H9 (cell line): ENCODE measurements around the gene THUMPD1. TPM values are rescaled to one million over a fixed set of nuclear protein-coding genes. Genes with fewer than 3 reads are reported as not detected.

ENCODE experiments used
- DNase-seq: peaks from one replicate; pipeline ENCODE4 v3.0.0-alpha.2; 2017
- H2AFZ ChIP-seq: one replicate; pipeline ENCODE4 v1.6.1; 2013; ENCODE audit warnings: mild to moderate bottlenecking, low read length, control low read depth, moderate library complexity
- H2AK5ac ChIP-seq: 2 replicates; pipeline ENCODE4 v1.6.1; 2013; ENCODE audit warnings: low read length, control low read depth, mixed read lengths; ENCODE audit not compliant: insufficient read length
- H2BK120ac ChIP-seq: one replicate; pipeline ENCODE4 v1.6.1; 2013; ENCODE audit warnings: low read depth, mild to moderate bottlenecking, low read length, control low read depth, inconsistent platforms; ENCODE audit not compliant: poor library complexity, severe bottlenecking
- H2BK12ac ChIP-seq: 2 replicates; pipeline ENCODE4 v1.6.1; 2013; ENCODE audit warnings: low read length, control low read depth, mixed read lengths, low read depth; ENCODE audit not compliant: insufficient read length
- H2BK15ac ChIP-seq: 2 replicates; pipeline ENCODE4 v1.6.1; 2013; ENCODE audit warnings: low read depth, low read length, control low read depth
- H2BK20ac ChIP-seq: one replicate; pipeline ENCODE4 v1.6.1; 2013; ENCODE audit warnings: low read depth, mild to moderate bottlenecking, low read length, control low read depth, inconsistent platforms; ENCODE audit not compliant: poor library complexity, severe bottlenecking
- H2BK5ac ChIP-seq: 2 replicates; pipeline ENCODE4 v1.6.1; 2013; ENCODE audit warnings: low read length, control low read depth, mixed read lengths; ENCODE audit not compliant: insufficient read length
- H3K14ac ChIP-seq: 2 replicates; pipeline ENCODE4 v1.6.1; 2013; ENCODE audit warnings: low read length, control low read depth; ENCODE audit not compliant: insufficient read depth
- H3K18ac ChIP-seq: 2 replicates; pipeline ENCODE4 v1.6.1; 2013; ENCODE audit warnings: low read depth, mild to moderate bottlenecking, mixed read lengths, low read length, control low read depth; ENCODE audit not compliant: insufficient read length
- H3K23ac ChIP-seq: 2 replicates; pipeline ENCODE4 v1.6.1; 2013; ENCODE audit warnings: low read length, control low read depth, mixed read lengths, low read depth; ENCODE audit not compliant: insufficient read length
- H3K23me2 ChIP-seq: 2 replicates; pipeline ENCODE4 v1.6.1; 2013; ENCODE audit warnings: low read depth, mild to moderate bottlenecking, mixed read lengths, low read length, control low read depth; ENCODE audit not compliant: insufficient read length, poor library complexity, severe bottlenecking
- H3K27ac ChIP-seq: 2 replicates; pipeline ENCODE4 v1.5.1; 2013; ENCODE audit warnings: low read length, control low read depth, mixed read lengths, low read depth; ENCODE audit not compliant: insufficient read length
- H3K27me3 ChIP-seq: 2 replicates; pipeline ENCODE4 v1.6.1; 2013; ENCODE audit warnings: low read length, control low read depth, inconsistent platforms; ENCODE audit not compliant: insufficient read depth
- H3K4ac ChIP-seq: 2 replicates; pipeline ENCODE4 v1.6.1; 2013; ENCODE audit warnings: low read depth, mild to moderate bottlenecking, control low read depth, inconsistent platforms, low read length, moderate library complexity
- H3K4me1 ChIP-seq: 2 replicates; pipeline ENCODE4 v1.6.1; 2013; ENCODE audit warnings: low read length, control low read depth, inconsistent platforms; ENCODE audit not compliant: insufficient read depth
- H3K4me2 ChIP-seq: 2 replicates; pipeline ENCODE4 v1.6.1; 2013; ENCODE audit warnings: low read length, control low read depth, mixed read lengths; ENCODE audit not compliant: insufficient read length, insufficient read depth
- H3K56ac ChIP-seq: 2 replicates; pipeline ENCODE4 v1.6.1; 2013; ENCODE audit warnings: low read depth, mild to moderate bottlenecking, mixed read lengths, low read length, control low read depth; ENCODE audit not compliant: insufficient read length
- H3K79me1 ChIP-seq: 2 replicates; pipeline ENCODE4 v1.6.1; 2013; ENCODE audit warnings: low read depth, mild to moderate bottlenecking, moderate library complexity, low read length, control low read depth, inconsistent platforms; ENCODE audit not compliant: insufficient read depth, poor library complexity, severe bottlenecking
- H3K79me2 ChIP-seq: 2 replicates; pipeline ENCODE4 v1.6.1; 2013; ENCODE audit warnings: low read length, control low read depth, inconsistent platforms; ENCODE audit not compliant: insufficient read depth
- H3K9ac ChIP-seq: 2 replicates; pipeline ENCODE4 v1.6.1; 2013; ENCODE audit warnings: low read length, control low read depth, mixed read lengths; ENCODE audit not compliant: insufficient read length; ENCODE audit errors: extremely low read depth
- H3K9me3 ChIP-seq: one replicate; pipeline ENCODE4 v1.6.1; 2013; ENCODE audit warnings: low read depth, low read length, inconsistent platforms; ENCODE audit not compliant: control insufficient read depth
- H3T11ph ChIP-seq: one replicate; pipeline ENCODE4 v1.6.1; 2013; ENCODE audit warnings: mild to moderate bottlenecking, low read length, control low read depth, inconsistent platforms
- H4K20me1 ChIP-seq: one replicate; pipeline ENCODE4 v1.6.1; 2013; ENCODE audit not compliant: control insufficient read depth, insufficient read length, insufficient read depth
- H4K5ac ChIP-seq: 2 replicates; pipeline ENCODE4 v1.6.1; 2013; ENCODE audit warnings: low read depth, mild to moderate bottlenecking, mixed read lengths, low read length, control low read depth; ENCODE audit not compliant: insufficient read length
- H4K8ac ChIP-seq: replicated peaks from 2 replicates; pipeline ENCODE4 v1.6.1; 2013; ENCODE audit warnings: low read length, control low read depth, mixed read lengths, low read depth; ENCODE audit not compliant: insufficient read length
- H4K91ac ChIP-seq: 2 replicates; pipeline ENCODE4 v1.6.1; 2013; ENCODE audit warnings: low read depth, mild to moderate bottlenecking, moderate library complexity, mixed read lengths, low read length, control low read depth; ENCODE audit not compliant: insufficient read length
- H3K27ac Mint-ChIP-seq, 3 experiments: 2 replicates in 2 of 3; 3 replicates in 1 of 3; pipeline ENCODE4 v1.8.0; 2020 to 2021; ENCODE audit warnings: mixed read lengths in 3 of 3, mild to moderate bottlenecking in 1 of 3, moderate library complexity in 1 of 3
- H3K27me3 Mint-ChIP-seq: 2 replicates; pipeline ENCODE4 v1.8.0; 2021; ENCODE audit warnings: low read depth, mild to moderate bottlenecking, moderate library complexity, mixed read lengths
- H3K36me3 Mint-ChIP-seq, 3 experiments: 2 replicates in 2 of 3; 3 replicates in 1 of 3; pipeline ENCODE4 v1.8.0; 2020 to 2021; ENCODE audit warnings: low read depth in 3 of 3, mixed read lengths in 3 of 3; ENCODE audit not compliant: insufficient read depth in 1 of 3
- H3K4me1 Mint-ChIP-seq, 2 experiments: 2 replicates each; pipeline ENCODE4 v1.8.0; 2020; ENCODE audit warnings: mixed read lengths in 2 of 2
- H3K4me3 Mint-ChIP-seq, 2 experiments: 2 replicates in 1 of 2; 3 replicates in 1 of 2; pipeline ENCODE4 v1.8.0; 2020 to 2021; ENCODE audit warnings: mild to moderate bottlenecking in 2 of 2, mixed read lengths in 2 of 2, moderate library complexity in 1 of 2
- H3K9me3 Mint-ChIP-seq, 2 experiments: 2 replicates in 1 of 2; 3 replicates in 1 of 2; pipeline ENCODE4 v1.8.0; 2020; ENCODE audit warnings: mild to moderate bottlenecking in 2 of 2, mixed read lengths in 2 of 2, moderate library complexity in 1 of 2
- CTCF ChIP-seq: fragments of 200-600 bp; sonication (generic); conservative IDR thresholded peaks from 3 replicates; pipeline ENCODE4 v1.8.0; 2021; ENCODE audit warnings: antibody characterized with exemption, mild to moderate bottlenecking
- total RNA-seq: library from RNA; stranded (reverse); gene quantifications from 2 replicates; pipeline ENCODE4 v1.2.1, GENCODE V29; 2021

THUMPD1 gene
- total RNA-seq, 1 experiment from 2014 or later, result 51.3 TPM

DNA sequence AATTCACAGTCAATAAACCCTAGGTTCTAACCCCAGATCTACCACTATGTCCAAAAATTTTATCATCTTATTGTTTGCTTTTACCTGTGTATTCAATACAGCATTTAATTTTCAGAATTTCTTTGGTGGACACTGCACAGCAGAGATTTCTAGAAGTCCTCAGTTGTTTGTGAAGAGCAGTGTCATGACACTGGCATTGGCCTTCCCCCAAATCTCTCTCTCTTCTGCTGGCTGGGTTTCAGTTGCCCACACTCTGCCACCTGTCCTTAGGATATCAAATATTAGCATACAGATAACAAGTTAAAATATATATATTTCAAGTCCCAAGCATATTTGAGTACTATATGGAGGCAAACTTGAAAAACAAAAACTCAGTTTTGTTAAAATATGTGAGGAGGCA lies 2.0 kb upstream of the THUMPD1 start:
- H3K56ac ChIP-seq, result no peak overlapping the region
- no peaks in the 10 kb centered on the region for H3K27me3 ChIP-seq
- H3K4me1 ChIP-seq, result no peaks in the 10 kb centered on the region; the same call in 1 of the 2 replicates
- H2AFZ ChIP-seq, result no peak overlapping the region
- H3K18ac ChIP-seq, result no peak overlapping the region
- no peak for DNase-seq
- no peak overlapping the region for H3K23ac ChIP-seq
- Mint-ChIP-seq H3K4me1 (peaks cover 7 to 8% of the 10 kb centered on the region in 2 experiments), H3K27me3 (peaks cover 4% of the 10 kb centered on the region; the same call in 1 of the 2 replicates), H3K36me3 (peaks cover 3 to 16% (median 10%) of the 10 kb centered on the region in 3 experiments; a peak in 5 of 7 replicates), H3K27ac (no peak overlapping the region), H3K9me3 (peaks cover 25 to 29% of the 10 kb centered on the region in 2 experiments), H3K4me3 (no peak overlapping the region)
- H2BK20ac ChIP-seq, result no peak overlapping the region
- no peak overlapping the region for H3K4me2 ChIP-seq
- H3K14ac ChIP-seq, result no peak overlapping the region
- no peaks in the 10 kb centered on the region for H4K20me1 ChIP-seq
- no peak overlapping the region for H4K91ac ChIP-seq
- no peak overlapping the region for H2BK5ac ChIP-seq
- TF ChIP-seq CTCF, result no peak
- H2BK120ac ChIP-seq, result no peak overlapping the region
- H2AK5ac ChIP-seq, result no peak overlapping the region
- no peak overlapping the region for H3K4ac ChIP-seq
- H3T11ph ChIP-seq, result no peak overlapping the region
- H4K5ac ChIP-seq, result no peak overlapping the region
- no peaks in the 10 kb centered on the region for H3K79me1 ChIP-seq
- H2BK12ac ChIP-seq, result no peak overlapping the region
- no peaks in the 10 kb centered on the region for H3K9me3 ChIP-seq
- no peak overlapping the region for H3K27ac ChIP-seq
- peaks cover 5% of the 10 kb centered on the region for H3K23me2 ChIP-seq
- H3K79me2 ChIP-seq, result peaks cover 9% of the 10 kb centered on the region; the same call in 1 of the 2 replicates
- H2BK15ac ChIP-seq, result no peak overlapping the region
- no peak overlapping the region for H4K8ac ChIP-seq
- H3K9ac ChIP-seq, result no peak overlapping the region
